ENCODE results near the gene MYOCOS. TPM values are rescaled to one million over a fixed set of nuclear protein-coding genes. Genes with fewer than 3 reads are reported as not detected.
A peak's percentile ranks its signal among the peaks of the same experiment; 100 is the strongest.

MYOCOS gene
- total RNA-seq, 1 experiment from 2014 or later: not detected

- BruUV-seq (replicated peaks): no TSS peak
- TF ChIP-seq ELF1 (IDR thresholded peaks at IDR 0.05; ENCODE audit: borderline replicate concordance, low read depth): no peak
- TF ChIP-seq CBX3 (IDR thresholded peaks at IDR 0.05; ENCODE audit: low read depth): no peak
- Histone ChIP-seq H3K9ac (ENCODE audit: low read length) (no peak overlapping the region), H3K9me3 (ENCODE audit: control insufficient read depth in 1 of 2, insufficient read depth in 1 of 2, low read depth in 1 of 2, low read length in 2 of 2) (no peaks in the 10 kb centered on the region), H3K9me2 (ENCODE audit: insufficient read depth) (no peaks in the 10 kb centered on the region), H3K4me1 (ENCODE audit: control insufficient read depth in 1 of 2, insufficient read depth in 2 of 2, low read length in 2 of 2) (peaks cover 0 to 9% of the 10 kb centered on the region in 2 experiments; a peak in 2 of 4 replicates), H3K27ac (ENCODE audit: low read depth, low read length) (no peak overlapping the region), H3K79me2 (ENCODE audit: insufficient read depth, low read length) (no peaks in the 10 kb centered on the region), H3K4me3 (replicated peaks in 1 of 2; ENCODE audit: low read depth in 1 of 2, low read length in 2 of 2) (no peak overlapping the region), H3K27me3 (ENCODE audit: insufficient read depth, low read length) (no peaks in the 10 kb centered on the region), H4K20me1 (ENCODE audit: insufficient read depth) (no peaks in the 10 kb centered on the region), H2AFZ (ENCODE audit: low read depth, low read length, poor library complexity, severe bottlenecking) (peak overlapping the region; percentile 63), H3K36me3 (ENCODE audit: control insufficient read depth in 1 of 2, insufficient read depth in 2 of 2, low read length in 2 of 2) (no peaks in the 10 kb centered on the region), H3K4me2 (ENCODE audit: low read length) (peak overlapping the region; percentile 56)
- ChIA-PET POLR2A (interaction anchor here (1.4 kb wide), 1 partner anchor 138 kb away, joined by 4 read pairs; no protein-coding TSS in a partner anchor), CTCF (interaction anchor here (0.9 to 3.0 kb wide), 14 partner anchors 9 to 357 kb away, joined by 3 to 26 read pairs (median 6); partner anchors contain the start of genes METTL13, MYOCOS and PRRC2C), RAD21 (ENCODE audit: low non-redundant PET in 1 of 2, low total read pairs in 2 of 2, uncharacterized antibody in 2 of 2, unreplicated experiment in 2 of 2) (interaction anchor here (1.0 to 2.0 kb wide), 4 partner anchors 70 to 338 kb away, joined by 3 to 10 read pairs (median 6); partner anchors contain the start of gene VAMP4 (in 1 of the 2))
- 0 out of 2 replicates have a peak, but pooled peaks have one; percentile 3 for ATAC-seq
- no peak for DNase-seq (ENCODE audit: low read depth, low spot score)
- intact Hi-C loops (cut with micrococcal nuclease): loop anchor here (1.0 to 5.0 kb wide), 6 partner anchors 71 to 797 kb away; partner anchors contain the start of gene METTL13
Measured at GRCh38 chr1:171645553-171646248, 23.7 kb downstream of the MYOCOS start.

GRCh38 chr1:171646249-171646560, 24.2 kb downstream of the MYOCOS start:
- Histone ChIP-seq H3K9me2 (ENCODE audit: insufficient read depth) (no peaks in the 10 kb centered on the region), H3K4me1 (ENCODE audit: control insufficient read depth in 1 of 2, insufficient read depth in 2 of 2, low read length in 2 of 2) (peaks cover 0 to 9% of the 10 kb centered on the region in 2 experiments; a peak in 2 of 4 replicates), H2AFZ (ENCODE audit: low read depth, low read length, poor library complexity, severe bottlenecking) (no peak overlapping the region), H3K4me3 (replicated peaks in 1 of 2; ENCODE audit: low read depth in 1 of 2, low read length in 2 of 2) (no peak overlapping the region), H3K79me2 (ENCODE audit: insufficient read depth, low read length) (no peaks in the 10 kb centered on the region), H3K36me3 (ENCODE audit: control insufficient read depth in 1 of 2, insufficient read depth in 2 of 2, low read length in 2 of 2) (no peaks in the 10 kb centered on the region), H3K9me3 (ENCODE audit: control insufficient read depth in 1 of 2, insufficient read depth in 1 of 2, low read depth in 1 of 2, low read length in 2 of 2) (no peaks in the 10 kb centered on the region), H3K4me2 (ENCODE audit: low read length) (no peak overlapping the region), H3K27me3 (ENCODE audit: insufficient read depth, low read length) (no peaks in the 10 kb centered on the region), H3K9ac (ENCODE audit: low read length) (no peak overlapping the region), H4K20me1 (ENCODE audit: insufficient read depth) (no peaks in the 10 kb centered on the region), H3K27ac (ENCODE audit: low read depth, low read length) (no peak overlapping the region)
- intact Hi-C loops (cut with micrococcal nuclease): loop anchor here (5.0 kb wide), 2 partner anchors 136 to 156 kb away; partner anchors contain the start of gene METTL13
- CTCF ChIA-PET: interaction anchor here (2.1 to 3.0 kb wide), 4 partner anchors 10 to 337 kb away, joined by 7 to 26 read pairs (median 9); no protein-coding TSS in a partner anchor
- POLR2A ChIA-PET: no interaction called here
- ATAC-seq (no peak), DNase-seq (ENCODE audit: low read depth, low spot score) (no peak)
- RAD21 ChIA-PET (ENCODE audit: low non-redundant PET in 1 of 2, low total read pairs in 2 of 2, uncharacterized antibody in 2 of 2, unreplicated experiment in 2 of 2): no interaction called here
- no peak for TF ChIP-seq POLR2AphosphoS5 (IDR thresholded peaks at IDR 0.05; ENCODE audit: low read depth, low read length)
- no peak for TF ChIP-seq CTCF (IDR thresholded peaks at IDR 0.05 in 2 of 3, conservative IDR thresholded peaks at IDR 0.05 in 1 of 3; ENCODE audit: borderline replicate concordance in 1 of 3, insufficient read depth in 1 of 3, low read depth in 2 of 3, low read length in 2 of 3)
- TF ChIP-seq ZNF274 (IDR thresholded peaks at IDR 0.05; ENCODE audit: low read depth, low read length): no peak
- TF ChIP-seq EGR1 (IDR thresholded peaks at IDR 0.05; ENCODE audit: low read depth): no peak
- TF ChIP-seq JUND (IDR thresholded peaks at IDR 0.05): no peak
- TF ChIP-seq ATF3 (IDR thresholded peaks at IDR 0.05): no peak
- no peak for TF ChIP-seq ELF1 (IDR thresholded peaks at IDR 0.05; ENCODE audit: borderline replicate concordance, low read depth)
- no TSS peak for BruUV-seq (replicated peaks)
